NCI-H146 (cell line): ENCODE results near the gene COL6A1.
"Not testable (repeated sequence)": the region's sequence is repeated elsewhere in the genome, so short reads cannot be mapped to it uniquely, and the experiment has no call there.

Source experiments
- DNase-seq: peaks from one replicate; lab custom pipeline; 2025; lab: John Stamatoyannopoulos, UW

Gene COL6A1

GRCh38 chr21:45995686-45996179, 14.2 kb downstream of the COL6A1 start:
- no peak for DNase-seq

GRCh38 chr21:45996311-45997204, 15.0 kb downstream of the COL6A1 start:
- DNase-seq: no peak

- no peak for DNase-seq
Observed at GRCh38 chr21:45997205-45997494, 15.6 kb downstream of the COL6A1 start.

GRCh38 chr21:45997495-45998275, 16.1 kb downstream of the COL6A1 start:
- no peak for DNase-seq

GRCh38 chr21:45998276-45998701, 16.7 kb downstream of the COL6A1 start:
- no peak for DNase-seq

GRCh38 chr21:45998871-45999580, 17.5 kb downstream of the COL6A1 start:
- no peak for DNase-seq

- DNase-seq: no peak
Observed at GRCh38 chr21:45999581-46000181, 18.1 kb downstream of the COL6A1 start.

GRCh38 chr21:46000182-46000730, 18.7 kb downstream of the COL6A1 start:
- DNase-seq: no peak

GRCh38 chr21:46000731-46001641, 19.4 kb downstream of the COL6A1 start:
- DNase-seq: no peak

- no peak for DNase-seq
Observed at GRCh38 chr21:46001821-46002681, 20.5 kb downstream of the COL6A1 start.

- DNase-seq: no peak
Observed at GRCh38 chr21:46002841-46003574, 21.4 kb downstream of the COL6A1 start.

- no peak for DNase-seq
Observed at GRCh38 chr21:46003575-46004007, 22.0 kb downstream of the COL6A1 start.

GRCh38 chr21:46004168-46004861, 22.7 kb downstream of the COL6A1 start:
- DNase-seq: no peak

GRCh38 chr21:46005081-46005480, 23.5 kb downstream of the COL6A1 start:
- DNase-seq: no peak

GRCh38 chr21:46005481-46005881, 23.9 kb downstream of the COL6A1 start:
- DNase-seq: no peak

GRCh38 chr21:46005894-46006546, 24.4 kb downstream of the COL6A1 start:
- not testable (repeated sequence) for DNase-seq
